ENCODE measurements around the gene TRIM25.

Gene TRIM25

GRCh38 chr17:56897646-56898424, 16.0 kb downstream of the TRIM25 start:
- no peak overlapping the region for H3K9ac ChIP-seq (ENCODE audit: low read length in 5 of 5)
- no peaks in the 10 kb centered on the region for H3K27me3 ChIP-seq (ENCODE audit: control insufficient read depth in 5 of 5, insufficient read depth in 4 of 5, low read length in 5 of 5)
- peaks cover 0 to 98% (median 88%) of the 10 kb centered on the region in 5 donors for H3K36me3 ChIP-seq (ENCODE audit: control insufficient read depth in 5 of 5, insufficient read depth in 5 of 5, low read length in 5 of 5)
- H3K4me3 ChIP-seq (ENCODE audit: low read depth in 1 of 5, low read length in 5 of 5): no peak overlapping the region
- no peaks in the 10 kb centered on the region for H3K9me3 ChIP-seq (ENCODE audit: control insufficient read depth in 5 of 5, low read length in 5 of 5)
- peaks cover 0 to 20% (median 0%) of the 10 kb centered on the region in 5 donors for H3K4me1 ChIP-seq (ENCODE audit: control insufficient read depth in 5 of 5, insufficient read depth in 5 of 5, low read length in 5 of 5)
- H3K27ac ChIP-seq (ENCODE audit: low read depth, low read length): no peak overlapping the region

- peaks cover 6 to 98% (median 88%) of the 10 kb centered on the region in 5 donors for H3K36me3 ChIP-seq (ENCODE audit: control insufficient read depth in 5 of 5, insufficient read depth in 5 of 5, low read length in 5 of 5)
- H3K9me3 ChIP-seq (ENCODE audit: control insufficient read depth in 5 of 5, low read length in 5 of 5): no peaks in the 10 kb centered on the region
- H3K27me3 ChIP-seq (ENCODE audit: control insufficient read depth in 5 of 5, insufficient read depth in 4 of 5, low read length in 5 of 5): no peaks in the 10 kb centered on the region
- no peak overlapping the region for H3K4me3 ChIP-seq (ENCODE audit: low read depth in 1 of 5, low read length in 5 of 5)
- H3K27ac ChIP-seq (ENCODE audit: low read depth, low read length): no peak overlapping the region
- peaks cover 0 to 13% (median 0%) of the 10 kb centered on the region in 5 donors for H3K4me1 ChIP-seq (ENCODE audit: control insufficient read depth in 5 of 5, insufficient read depth in 5 of 5, low read length in 5 of 5)
- no peak overlapping the region for H3K9ac ChIP-seq (ENCODE audit: low read length in 5 of 5)
Measured at GRCh38 chr17:56896968-56897359, 16.9 kb downstream of the TRIM25 start.

- H3K36me3 ChIP-seq (ENCODE audit: control insufficient read depth in 5 of 5, insufficient read depth in 5 of 5, low read length in 5 of 5): peaks cover 6 to 98% (median 88%) of the 10 kb centered on the region in 5 donors
- H3K27me3 ChIP-seq (ENCODE audit: control insufficient read depth in 5 of 5, insufficient read depth in 4 of 5, low read length in 5 of 5): no peaks in the 10 kb centered on the region
- H3K4me3 ChIP-seq (ENCODE audit: low read depth in 1 of 5, low read length in 5 of 5): no peak overlapping the region
- H3K9ac ChIP-seq (ENCODE audit: low read length in 5 of 5): no peak overlapping the region
- no peaks in the 10 kb centered on the region for H3K9me3 ChIP-seq (ENCODE audit: control insufficient read depth in 5 of 5, low read length in 5 of 5)
- H3K27ac ChIP-seq (ENCODE audit: low read depth, low read length): no peak overlapping the region
- H3K4me1 ChIP-seq (ENCODE audit: control insufficient read depth in 5 of 5, insufficient read depth in 5 of 5, low read length in 5 of 5): peaks cover 0 to 10% (median 0%) of the 10 kb centered on the region in 5 donors
Measured at GRCh38 chr17:56896217-56896967, 17.5 kb downstream of the TRIM25 start.

- Histone ChIP-seq H3K4me3 (ENCODE audit: low read depth in 1 of 5, low read length in 5 of 5) (no peak overlapping the region), H3K27me3 (ENCODE audit: control insufficient read depth in 5 of 5, insufficient read depth in 4 of 5, low read length in 5 of 5) (no peaks in the 10 kb centered on the region), H3K36me3 (ENCODE audit: control insufficient read depth in 5 of 5, insufficient read depth in 5 of 5, low read length in 5 of 5) (peaks cover 6 to 98% (median 88%) of the 10 kb centered on the region in 5 donors), H3K9ac (ENCODE audit: low read length in 5 of 5) (no peak overlapping the region), H3K9me3 (ENCODE audit: control insufficient read depth in 5 of 5, low read length in 5 of 5) (no peaks in the 10 kb centered on the region), H3K4me1 (ENCODE audit: control insufficient read depth in 5 of 5, insufficient read depth in 5 of 5, low read length in 5 of 5) (peaks cover 0 to 9% (median 0%) of the 10 kb centered on the region in 5 donors), H3K27ac (ENCODE audit: low read depth, low read length) (no peak overlapping the region)
Measured at GRCh38 chr17:56894859-56895455, 18.9 kb downstream of the TRIM25 start.

- no peak overlapping the region for H3K9ac ChIP-seq (ENCODE audit: low read length in 5 of 5)
- peaks cover 0 to 9% (median 0%) of the 10 kb centered on the region in 5 donors for H3K4me1 ChIP-seq (ENCODE audit: control insufficient read depth in 5 of 5, insufficient read depth in 5 of 5, low read length in 5 of 5)
- no peak overlapping the region for H3K27ac ChIP-seq (ENCODE audit: low read depth, low read length)
- H3K9me3 ChIP-seq (ENCODE audit: control insufficient read depth in 5 of 5, low read length in 5 of 5): no peaks in the 10 kb centered on the region
- H3K27me3 ChIP-seq (ENCODE audit: control insufficient read depth in 5 of 5, insufficient read depth in 4 of 5, low read length in 5 of 5): no peaks in the 10 kb centered on the region
- H3K36me3 ChIP-seq (ENCODE audit: control insufficient read depth in 5 of 5, insufficient read depth in 5 of 5, low read length in 5 of 5): peaks cover 11 to 97% (median 85%) of the 10 kb centered on the region in 5 donors
- no peak overlapping the region for H3K4me3 ChIP-seq (ENCODE audit: low read depth in 1 of 5, low read length in 5 of 5)
Measured at GRCh38 chr17:56893503-56893902, 20.3 kb downstream of the TRIM25 start.

GRCh38 chr17:56892333-56892732, 21.5 kb downstream of the TRIM25 start:
- Histone ChIP-seq H3K9ac (ENCODE audit: low read length in 5 of 5) (no peak overlapping the region), H3K27ac (ENCODE audit: low read depth, low read length) (no peak overlapping the region), H3K4me1 (ENCODE audit: control insufficient read depth in 5 of 5, insufficient read depth in 5 of 5, low read length in 5 of 5) (peaks cover 0 to 9% (median 0%) of the 10 kb centered on the region in 5 donors), H3K36me3 (ENCODE audit: control insufficient read depth in 5 of 5, insufficient read depth in 5 of 5, low read length in 5 of 5) (peaks cover 11 to 95% (median 81%) of the 10 kb centered on the region in 5 donors), H3K27me3 (ENCODE audit: control insufficient read depth in 5 of 5, insufficient read depth in 4 of 5, low read length in 5 of 5) (no peaks in the 10 kb centered on the region), H3K4me3 (ENCODE audit: low read depth in 1 of 5, low read length in 5 of 5) (no peak overlapping the region), H3K9me3 (ENCODE audit: control insufficient read depth in 5 of 5, low read length in 5 of 5) (peaks cover 0 to 9% (median 6%) of the 10 kb centered on the region in 5 donors)

- peaks cover 0 to 9% (median 6%) of the 10 kb centered on the region in 5 donors for H3K9me3 ChIP-seq (ENCODE audit: control insufficient read depth in 5 of 5, low read length in 5 of 5)
- H3K9ac ChIP-seq (ENCODE audit: low read length in 5 of 5): no peak overlapping the region
- no peak overlapping the region for H3K27ac ChIP-seq (ENCODE audit: low read depth, low read length)
- H3K27me3 ChIP-seq (ENCODE audit: control insufficient read depth in 5 of 5, insufficient read depth in 4 of 5, low read length in 5 of 5): no peaks in the 10 kb centered on the region
- peaks cover 12 to 95% (median 76%) of the 10 kb centered on the region in 5 donors for H3K36me3 ChIP-seq (ENCODE audit: control insufficient read depth in 5 of 5, insufficient read depth in 5 of 5, low read length in 5 of 5)
- no peak overlapping the region for H3K4me3 ChIP-seq (ENCODE audit: low read depth in 1 of 5, low read length in 5 of 5)
- H3K4me1 ChIP-seq (ENCODE audit: control insufficient read depth in 5 of 5, insufficient read depth in 5 of 5, low read length in 5 of 5): peaks cover 0 to 9% (median 0%) of the 10 kb centered on the region in 5 donors
Measured at GRCh38 chr17:56891751-56892150, 22.1 kb downstream of the TRIM25 start.

GRCh38 chr17:56890906-56891674, 22.8 kb downstream of the TRIM25 start:
- Histone ChIP-seq H3K9ac (ENCODE audit: low read length in 5 of 5) (peak overlapping the region in 1 of 5 donors; percentile 35), H3K27ac (ENCODE audit: low read depth, low read length) (no peak overlapping the region), H3K27me3 (ENCODE audit: control insufficient read depth in 5 of 5, insufficient read depth in 4 of 5, low read length in 5 of 5) (no peaks in the 10 kb centered on the region), H3K4me3 (ENCODE audit: low read depth in 1 of 5, low read length in 5 of 5) (no peak overlapping the region), H3K36me3 (ENCODE audit: control insufficient read depth in 5 of 5, insufficient read depth in 5 of 5, low read length in 5 of 5) (peaks cover 14 to 95% (median 79%) of the 10 kb centered on the region in 5 donors), H3K4me1 (ENCODE audit: control insufficient read depth in 5 of 5, insufficient read depth in 5 of 5, low read length in 5 of 5) (peaks cover 0 to 9% (median 0%) of the 10 kb centered on the region in 5 donors), H3K9me3 (ENCODE audit: control insufficient read depth in 5 of 5, low read length in 5 of 5) (peaks cover 0 to 9% (median 6%) of the 10 kb centered on the region in 5 donors)

GRCh38 chr17:56890390-56890789, 23.5 kb downstream of the TRIM25 start:
- Histone ChIP-seq H3K36me3 (ENCODE audit: control insufficient read depth in 5 of 5, insufficient read depth in 5 of 5, low read length in 5 of 5) (peaks cover 14 to 88% (median 76%) of the 10 kb centered on the region in 5 donors), H3K4me3 (ENCODE audit: low read depth in 1 of 5, low read length in 5 of 5) (no peak overlapping the region), H3K27me3 (ENCODE audit: control insufficient read depth in 5 of 5, insufficient read depth in 4 of 5, low read length in 5 of 5) (no peaks in the 10 kb centered on the region), H3K27ac (ENCODE audit: low read depth, low read length) (no peak overlapping the region), H3K9ac (ENCODE audit: low read length in 5 of 5) (peak overlapping the region in 1 of 5 donors; percentile 35), H3K9me3 (ENCODE audit: control insufficient read depth in 5 of 5, low read length in 5 of 5) (peaks cover 0 to 9% (median 6%) of the 10 kb centered on the region in 5 donors), H3K4me1 (ENCODE audit: control insufficient read depth in 5 of 5, insufficient read depth in 5 of 5, low read length in 5 of 5) (peaks cover 0 to 13% (median 0%) of the 10 kb centered on the region in 5 donors)
